ENCODE measurements around the gene C14orf93.
"Not testable (repeated sequence)": the region's sequence is repeated elsewhere in the genome, so short reads cannot be mapped to it uniquely, and the experiment has no call there.

C14orf93 gene

DNA sequence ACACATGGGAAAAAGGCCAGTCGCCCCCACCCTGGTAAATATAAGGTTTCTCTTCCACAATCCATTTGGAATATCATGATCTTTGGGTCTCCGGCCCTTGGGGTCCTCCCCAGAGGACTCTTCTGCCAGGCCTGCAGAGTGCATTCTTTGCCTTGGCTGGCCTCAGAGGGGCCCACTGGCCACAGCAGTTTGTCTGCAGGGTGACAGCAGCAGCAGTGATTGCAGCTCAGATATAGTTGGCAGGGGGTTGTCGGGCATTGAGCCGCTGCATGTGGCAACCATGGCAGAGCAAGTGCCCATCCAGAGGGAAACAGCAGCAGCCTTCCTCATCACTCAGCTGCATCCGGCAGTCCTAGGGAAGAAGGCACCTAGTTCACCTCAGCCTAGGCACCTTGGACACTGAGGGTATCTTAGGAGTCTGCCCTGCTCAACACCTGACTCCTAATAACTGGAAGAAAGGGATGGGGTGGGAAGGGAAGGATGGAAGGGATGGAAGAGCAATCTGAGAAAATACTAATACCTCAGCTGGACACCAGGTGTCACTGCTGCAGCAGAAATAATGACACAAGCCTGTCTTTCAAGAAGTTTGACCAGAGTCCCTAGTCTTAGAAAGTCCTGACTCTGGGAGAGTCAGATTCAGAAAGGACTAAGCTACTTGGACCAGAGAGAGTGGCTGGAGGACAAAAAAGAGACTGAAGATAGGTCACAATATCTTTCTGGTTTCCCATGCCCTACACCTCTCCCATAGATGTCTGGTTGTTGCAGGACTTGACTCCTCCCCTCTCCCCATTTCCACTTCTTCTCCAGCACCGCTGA lies 36.5 kb downstream of the C14orf93 start:
- DNase-seq (ENCODE audit: low spot score): no peak

DNA sequence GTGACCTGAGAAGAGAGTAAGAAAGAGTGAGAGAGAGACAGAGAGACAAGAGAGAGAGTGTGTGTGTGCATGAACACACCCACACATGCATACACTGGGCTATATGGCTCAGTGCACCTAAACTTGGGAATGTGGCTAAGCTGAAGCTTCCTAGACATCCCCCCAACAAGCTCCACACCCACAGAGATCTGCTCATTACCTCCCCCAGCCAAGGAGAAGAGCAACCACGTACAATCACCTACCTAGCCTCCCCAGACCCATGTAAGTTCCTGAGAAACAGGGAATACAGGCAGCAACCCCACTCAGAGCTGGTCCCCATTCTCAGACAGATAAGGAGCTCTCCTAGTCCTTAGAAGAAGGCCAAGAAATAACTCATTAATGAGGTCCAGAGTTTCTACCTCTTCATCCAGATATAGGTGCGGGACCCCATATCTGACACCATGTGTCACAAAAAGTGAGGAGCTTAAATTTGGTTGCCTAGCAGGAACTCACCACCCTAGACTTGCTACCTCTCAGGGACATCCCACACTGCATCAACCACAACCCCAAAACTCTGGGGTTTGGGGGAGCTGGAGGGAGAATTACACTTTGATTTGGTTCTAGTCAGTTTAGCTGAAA lies 37.5 kb downstream of the C14orf93 start:
- DNase-seq (ENCODE audit: low spot score): no peak

DNA sequence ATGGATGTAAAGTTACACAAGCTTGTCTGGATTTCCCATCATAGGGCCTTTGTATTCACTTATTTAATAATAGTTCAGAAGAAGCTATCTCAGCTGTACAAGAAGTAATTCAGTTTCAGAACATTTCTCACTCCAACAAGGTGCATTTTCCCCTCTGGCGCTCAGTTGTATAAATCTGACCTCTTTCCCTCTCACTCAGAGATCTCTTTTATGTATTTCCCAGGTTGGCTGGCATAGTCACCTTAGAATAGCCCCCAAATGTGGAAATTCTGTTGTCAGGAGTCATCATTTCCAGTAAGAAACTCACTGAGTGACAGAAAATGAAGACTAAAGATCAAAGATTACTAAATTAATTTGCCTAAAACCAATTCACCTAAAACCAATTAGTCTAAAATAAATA lies 38.8 kb downstream of the C14orf93 start:
- DNase-seq (ENCODE audit: low spot score): no peak

DNA sequence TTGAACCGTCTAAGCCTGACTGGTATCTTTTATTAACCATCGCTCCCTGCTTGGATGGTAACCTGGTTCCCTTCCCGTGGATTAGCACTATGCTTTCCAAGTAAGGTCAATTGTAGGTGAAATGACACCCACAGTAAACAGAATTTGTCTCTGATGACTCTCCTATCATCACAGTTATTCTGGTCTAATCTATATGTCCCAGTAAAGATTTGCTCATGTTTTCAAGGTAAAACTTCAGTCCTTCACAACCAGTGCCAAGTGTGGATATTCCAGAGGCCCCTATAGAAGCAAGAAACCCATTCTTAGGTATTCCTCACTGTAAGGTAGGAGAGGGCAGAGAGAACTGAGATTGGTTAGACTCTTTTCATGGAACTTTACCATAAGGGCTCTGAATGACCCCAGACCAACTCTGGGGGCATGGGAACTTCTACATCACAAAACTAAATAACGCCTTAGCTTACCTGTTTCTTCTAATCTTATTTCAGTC lies 43.1 kb downstream of the C14orf93 start:
- no peak for DNase-seq (ENCODE audit: low spot score)

DNA sequence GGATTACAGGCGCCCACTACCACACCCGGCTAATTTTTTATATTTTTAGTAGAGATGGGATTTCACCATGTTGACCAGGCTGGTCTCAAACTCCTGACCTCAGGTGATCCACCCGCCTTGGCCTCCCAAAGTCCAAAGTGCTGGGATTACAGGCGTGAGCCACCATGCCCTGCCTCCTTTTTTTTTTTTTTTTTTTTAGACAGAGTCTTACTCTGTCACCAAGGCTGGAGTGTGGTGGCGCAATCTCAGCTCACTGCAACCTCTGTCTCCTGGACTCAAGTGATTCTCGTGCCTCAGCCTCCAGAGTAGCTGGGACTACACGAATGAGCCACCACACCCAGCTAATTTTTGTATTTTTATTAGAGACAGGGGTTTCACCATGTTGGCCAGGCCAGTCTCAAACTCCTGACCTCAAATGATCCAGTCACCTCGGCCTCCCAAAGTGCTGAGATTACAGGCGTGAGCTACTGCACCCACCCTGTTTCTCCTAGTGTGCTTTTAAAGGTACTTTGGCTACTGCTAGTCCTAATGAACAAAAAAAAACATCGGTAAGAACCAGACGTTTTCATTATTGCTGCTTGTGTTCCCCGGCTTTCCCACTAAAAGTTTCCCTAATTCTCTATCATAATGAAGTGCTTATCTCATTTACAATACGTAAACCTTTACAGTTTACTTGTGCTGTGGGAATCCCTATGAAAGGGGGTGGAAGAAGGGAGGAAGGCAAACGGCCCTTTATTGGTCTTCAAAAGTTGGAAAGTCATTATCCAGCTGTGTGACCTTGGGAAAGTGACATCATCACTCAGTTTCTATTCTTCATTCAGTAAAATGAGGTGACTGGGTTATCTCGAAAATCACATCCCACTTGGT lies 43.8 kb downstream of the C14orf93 start:
- not testable (repeated sequence) for DNase-seq (ENCODE audit: low spot score)

DNA sequence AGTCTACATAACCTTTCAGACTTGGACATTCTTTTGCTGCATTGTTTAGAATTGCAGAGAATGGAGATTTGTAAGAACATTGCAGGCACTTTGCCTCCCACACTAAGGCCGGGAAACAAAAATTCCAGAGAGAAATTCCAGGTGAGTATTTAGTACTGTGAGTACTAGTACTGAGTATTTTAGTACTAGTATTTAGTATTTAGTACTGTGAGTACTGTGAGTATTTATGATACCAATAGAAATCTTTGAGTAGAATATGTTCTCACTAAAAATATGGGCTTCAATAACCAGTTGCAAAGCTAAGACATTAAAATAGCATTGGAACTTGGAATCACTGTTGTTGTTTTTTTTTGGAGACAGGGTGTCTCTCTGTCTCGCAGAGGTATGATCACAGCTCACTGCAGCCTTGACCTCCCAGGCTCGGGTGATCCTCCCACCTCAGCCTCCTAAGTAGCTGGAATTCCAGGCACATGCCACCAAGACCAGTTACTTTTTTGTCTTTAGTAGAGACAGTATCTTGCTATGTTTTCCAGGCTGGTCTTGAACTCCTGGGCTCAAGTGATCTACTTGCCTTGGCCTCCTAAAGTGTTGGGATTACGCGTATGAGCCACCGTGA lies 47.8 kb downstream of the C14orf93 start:
- no peak for DNase-seq (ENCODE audit: low spot score)

DNA sequence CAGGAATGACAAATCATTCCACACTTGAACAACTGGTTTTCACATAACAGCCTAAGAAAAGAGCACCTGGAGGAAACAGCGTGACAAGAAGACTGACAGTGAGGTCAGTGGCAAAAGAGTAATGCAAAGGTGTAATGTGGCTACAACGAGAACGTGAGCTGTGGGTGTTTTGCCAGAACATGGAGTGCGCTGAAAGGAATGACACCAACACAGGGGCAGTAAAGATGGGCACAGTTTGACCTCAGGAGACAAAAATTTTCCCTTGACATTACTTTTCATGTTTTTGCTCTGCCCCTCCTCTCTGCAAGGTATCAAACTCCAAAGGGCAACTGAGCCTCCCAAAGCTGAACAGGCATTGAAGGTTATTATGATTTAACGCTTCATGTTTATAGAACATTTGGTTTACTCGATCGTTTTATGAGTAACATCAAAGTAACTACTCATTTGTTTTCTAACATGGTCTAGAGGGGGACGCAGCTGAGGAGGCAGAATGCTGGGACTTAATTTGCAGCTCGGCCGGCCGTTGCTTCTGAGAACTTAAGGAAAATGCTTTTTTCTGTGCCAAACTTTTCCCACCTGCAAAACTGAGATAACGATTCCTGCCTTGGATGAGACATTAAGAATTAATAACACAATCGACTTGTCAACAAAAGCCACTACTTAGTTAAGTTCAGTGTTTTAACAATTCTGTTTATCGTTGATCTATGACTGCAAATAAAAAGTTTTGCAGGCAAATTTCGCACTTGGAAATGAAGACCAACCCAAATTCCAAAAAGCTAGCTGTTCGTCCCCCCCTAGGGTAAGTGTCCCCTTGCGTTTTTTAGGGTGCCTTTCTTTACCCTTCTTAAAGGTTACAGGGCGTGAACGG lies 54.0 kb downstream of the C14orf93 start:
- no peak for DNase-seq (ENCODE audit: low spot score)

DNA sequence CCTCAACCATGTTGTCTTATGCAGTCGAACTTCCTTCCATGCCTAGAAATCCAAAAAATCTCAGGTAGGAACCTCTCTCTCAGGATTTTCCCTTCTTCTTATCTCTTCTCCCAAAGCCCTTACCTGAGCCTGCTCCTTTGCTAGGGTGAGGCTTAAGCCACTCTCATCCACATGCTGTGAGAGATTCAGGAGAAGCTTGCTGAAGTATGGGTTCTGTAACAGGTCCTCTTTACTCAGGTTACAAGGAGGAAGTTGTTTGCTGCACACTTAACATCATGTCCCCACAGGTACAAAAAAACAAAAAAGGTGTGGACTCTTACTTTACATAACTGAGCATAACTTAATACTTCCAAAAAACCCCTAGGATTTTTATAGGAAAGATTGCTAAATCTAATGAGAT lies 57.5 kb downstream of the C14orf93 start:
- no peak for DNase-seq (ENCODE audit: low spot score)

DNA sequence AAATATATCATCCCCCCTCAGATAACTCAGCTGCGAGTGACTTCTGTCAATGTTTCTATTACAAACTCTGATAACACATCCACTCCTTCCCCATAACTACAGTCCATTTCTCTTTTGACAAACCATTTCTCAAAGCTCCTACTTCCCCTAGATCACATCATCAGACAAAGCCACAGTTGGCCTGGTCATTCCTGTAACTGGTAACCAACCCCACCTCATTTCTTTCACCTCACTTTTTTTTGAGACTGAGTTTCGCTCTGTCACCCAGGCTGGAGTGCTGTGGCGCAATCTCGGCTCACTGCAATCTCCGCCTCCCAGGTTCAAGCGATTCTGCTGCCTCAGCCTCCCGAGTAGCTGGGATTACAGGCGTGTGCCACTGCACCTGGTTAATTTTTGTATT lies 58.1 kb downstream of the C14orf93 start:
- DNase-seq (ENCODE audit: low spot score): not testable (repeated sequence)

DNA sequence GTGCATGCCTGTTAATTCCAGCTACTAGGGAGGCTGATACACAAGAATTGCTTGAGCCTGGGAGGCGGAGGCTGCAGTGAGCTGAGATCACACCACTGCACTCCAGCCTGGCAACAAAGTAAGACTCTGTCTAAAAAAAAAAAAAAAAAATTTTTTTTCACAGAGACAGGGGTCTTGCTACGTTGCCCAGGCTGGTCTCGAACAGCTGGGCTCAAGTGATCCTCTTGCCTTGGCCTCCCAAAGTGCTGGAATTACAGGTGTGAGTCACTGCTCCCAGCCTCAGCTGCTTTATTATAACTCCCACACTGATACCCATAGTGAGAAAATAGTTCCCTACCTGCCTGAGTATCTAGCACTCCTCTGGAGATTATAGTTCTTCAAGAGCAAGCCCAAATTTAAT lies 64.3 kb downstream of the C14orf93 start:
- DNase-seq (ENCODE audit: low spot score): no peak

DNA sequence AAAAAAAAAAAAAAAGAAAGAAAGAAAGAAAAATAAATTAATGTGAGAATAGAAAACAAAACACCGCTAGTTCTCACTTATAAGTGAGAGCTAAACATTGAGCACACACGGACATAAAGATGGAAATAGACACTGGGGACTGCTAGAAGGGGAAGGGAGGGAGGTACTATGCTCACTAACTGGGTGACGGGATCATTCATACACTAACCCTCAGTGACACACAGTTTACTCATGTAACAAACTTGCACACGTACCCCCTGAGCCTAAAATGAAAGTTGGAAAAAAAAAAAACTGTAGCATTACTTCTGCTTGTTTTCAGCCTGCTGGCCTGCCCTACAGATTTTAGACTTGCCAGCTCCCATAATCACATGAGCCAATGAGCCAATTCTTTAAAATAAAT lies 70.3 kb downstream of the C14orf93 start:
- DNase-seq (ENCODE audit: low spot score): no peak

All from kidney capillary endothelial cell (primary cell).